SK-N-SH (cell line): ENCODE measurements around the gene HK2. TPM values are rescaled to one million over a fixed set of nuclear protein-coding genes. Genes with fewer than 3 reads are reported as not detected.

Experiments used
- CTCF ChIA-PET: fragments of 300-600, 350-600 bp; formaldehyde crosslinking; extraction: SDS; loops from one replicate; lab custom pipeline; 2021; lab: Yijun Ruan, JAX
- POLR2A ChIA-PET: fragments of 350-600 bp; sonication (Branson Sonifier 250); formaldehyde crosslinking; extraction: SDS; loops from one replicate; lab custom pipeline; 2020; ENCODE audit warnings: antibody characterized with exemption, inconsistent platforms; lab: Yijun Ruan, JAX
- DNase-seq: peaks from one replicate; pipeline ENCODE4 v3.0.0; 2012
- H2AFZ ChIP-seq: fragments of 200-600 bp; sonication (generic); 2 replicates; pipeline ENCODE4 v1.8.1; 2016; ENCODE audit warnings: antibody characterized with exemption, mild to moderate bottlenecking, low read depth
- H3F3A ChIP-seq: fragments of 200-600 bp; sonication (generic); replicated peaks from 2 replicates; pipeline ENCODE3; 2016; ENCODE audit warnings: antibody characterized with exemption, mild to moderate bottlenecking; ENCODE audit not compliant: insufficient read depth
- H3K27ac ChIP-seq, 2 experiments: fragments of 200-500 bp in 1 of 2; fragments of 200-600 bp in 1 of 2; sonication (Bioruptor generic) in 1 of 2; sonication (generic), shearing (Covaris generic) in 1 of 2; 2 replicates each; pipeline versions ENCODE4 v1.5.1 to v1.6.1; 2014 to 2016; ENCODE audit warnings: low read depth in 2 of 2, inconsistent platforms in 1 of 2, low read length in 1 of 2, mild to moderate bottlenecking in 1 of 2, mixed read lengths in 1 of 2
- H3K27me3 ChIP-seq: fragments of 200-600 bp; sonication (generic), shearing (Covaris generic); 2 replicates; pipeline ENCODE4 v1.6.1; 2016; ENCODE audit warnings: mixed run types; ENCODE audit not compliant: insufficient read depth
- H3K36me3 ChIP-seq, 2 experiments: fragments of 200-500 bp in 1 of 2; fragments of 200-600 bp in 1 of 2; sonication (Bioruptor generic) in 1 of 2; sonication (generic) in 1 of 2; replicated peaks in 1 of 2; 2 replicates each; pipeline versions ENCODE3 to v1.5.1; 2014 to 2016; ENCODE audit warnings: low read length in 1 of 2, mild to moderate bottlenecking in 1 of 2; ENCODE audit not compliant: insufficient read depth in 2 of 2, control insufficient read depth in 1 of 2
- H3K4me1 ChIP-seq, 2 experiments: fragments of 200-500 bp in 1 of 2; fragments of 200-600 bp in 1 of 2; sonication (Bioruptor generic) in 1 of 2; sonication (generic), shearing (Covaris generic) in 1 of 2; 2 replicates each; pipeline versions ENCODE4 v1.5.1 to v1.6.1; 2014 to 2016; ENCODE audit warnings: low read depth in 1 of 2, low read length in 1 of 2, mixed run types in 1 of 2; ENCODE audit not compliant: insufficient read depth in 2 of 2, control insufficient read depth in 1 of 2
- H3K4me2 ChIP-seq: fragments of 200-600 bp; sonication (generic), shearing (Covaris generic); 2 replicates; pipeline ENCODE4 v1.6.1; 2017; ENCODE audit warnings: mixed run types
- H3K4me3 ChIP-seq, 2 experiments: fragments of 200-500 bp in 1 of 2; fragments of 200-600 bp in 1 of 2; sonication (Bioruptor generic) in 1 of 2; sonication (generic), shearing (Covaris generic) in 1 of 2; 2 replicates each; pipeline versions ENCODE4 v1.5.1 to v1.8.1; 2014 to 2016; ENCODE audit warnings: low read depth in 2 of 2, inconsistent platforms in 1 of 2, low read length in 1 of 2, mild to moderate bottlenecking in 1 of 2, mixed read lengths in 1 of 2, moderate library complexity in 1 of 2
- H3K79me2 ChIP-seq: fragments of 200-600 bp; sonication (generic); 2 replicates; pipeline ENCODE4 v1.8.1; 2017; ENCODE audit warnings: mild to moderate bottlenecking; ENCODE audit not compliant: insufficient read depth
- H3K9ac ChIP-seq: fragments of 200-600 bp; sonication (generic); 2 replicates; pipeline ENCODE4 v1.6.1; 2017; ENCODE audit warnings: mixed run types
- H3K9me2 ChIP-seq: fragments of 200-600 bp; sonication (generic); 2 replicates; pipeline ENCODE4 v1.6.1; 2017; ENCODE audit warnings: mixed run types
- H3K9me3 ChIP-seq: fragments of 200-600 bp; sonication (generic); 2 replicates; pipeline ENCODE4 v1.6.1; 2017; ENCODE audit warnings: mixed run types, mild to moderate bottlenecking, moderate library complexity
- H4K20me1 ChIP-seq: fragments of 200-600 bp; sonication (generic); 2 replicates; pipeline ENCODE4 v1.6.1; 2017; ENCODE audit warnings: mild to moderate bottlenecking, mixed run types; ENCODE audit not compliant: insufficient read depth
- CTCF ChIP-seq: fragments of 200-600 bp; sonication (generic); IDR thresholded peaks from 2 replicates; pipeline ENCODE4 v1.6.1; 2017; ENCODE audit warnings: antibody characterized with exemption, mild to moderate bottlenecking, moderate library complexity
- EP300 ChIP-seq, 2 experiments: IDR thresholded peaks; 2 replicates each; pipeline versions ENCODE4 v1.4.0 to v1.6.1; 2012; ENCODE audit warnings: borderline replicate concordance in 1 of 2, low read depth in 1 of 2, low read length in 1 of 2
- EZH2phosphoT487 ChIP-seq: fragments of 200-600 bp; sonication (generic); IDR thresholded peaks from 2 replicates; pipeline ENCODE4 v1.6.1; 2017; ENCODE audit warnings: low read depth, mixed run types, mild to moderate bottlenecking, antibody characterized with exemption, moderate library complexity, borderline replicate concordance
- FOXM1 ChIP-seq: IDR thresholded peaks from 2 replicates; pipeline ENCODE4 v1.4.0; 2012; ENCODE audit warnings: low read depth, mild to moderate bottlenecking
- JUND ChIP-seq: IDR thresholded peaks from 2 replicates; pipeline ENCODE4 v1.4.0; 2012
- MAX ChIP-seq: IDR thresholded peaks from 2 replicates; pipeline ENCODE4 v1.4.0; 2012; ENCODE audit warnings: low read depth
- MEF2A ChIP-seq: IDR thresholded peaks from 2 replicates; pipeline ENCODE4 v1.4.0; 2012; ENCODE audit warnings: low read depth, borderline replicate concordance
- MXI1 ChIP-seq: IDR thresholded peaks from 2 replicates; pipeline ENCODE4 v1.6.1; 2012; ENCODE audit warnings: mild to moderate bottlenecking, low read depth, low read length, improper control_type of control experiment
- RCOR1 ChIP-seq: fragments of 150-350 bp; IDR thresholded peaks from 2 replicates; pipeline ENCODE4 v1.6.1; 2017; ENCODE audit warnings: antibody characterized with exemption, low read length
- REST ChIP-seq: IDR thresholded peaks from 2 replicates; pipeline ENCODE4 v1.6.1; 2012; ENCODE audit warnings: mild to moderate bottlenecking, low read depth, low read length, moderate library complexity
- RFX5 ChIP-seq: IDR thresholded peaks from 2 replicates; pipeline ENCODE4 v1.6.1; 2012; ENCODE audit warnings: mild to moderate bottlenecking, improper control_type of control experiment, low read length
- SMC3 ChIP-seq: IDR thresholded peaks from 2 replicates; pipeline ENCODE4 v1.6.1; 2012; ENCODE audit warnings: low read depth, low read length, improper control_type of control experiment
- TAF1 ChIP-seq: IDR thresholded peaks from 2 replicates; pipeline ENCODE4 v1.6.1; 2012; ENCODE audit warnings: low read depth, mild to moderate bottlenecking, low read length, moderate library complexity, borderline replicate concordance
- TCF12 ChIP-seq: IDR thresholded peaks from 2 replicates; pipeline ENCODE4 v1.4.0; 2012
- USF2 ChIP-seq: fragments of 150-350 bp; IDR thresholded peaks from 2 replicates; pipeline ENCODE4 v1.6.1; 2017; ENCODE audit warnings: antibody characterized with exemption, low read length, low read depth, borderline replicate concordance
- YY1 ChIP-seq: IDR thresholded peaks from 2 replicates; pipeline ENCODE4 v1.4.0; 2012; ENCODE audit warnings: low read depth, mild to moderate bottlenecking
- WGBS: methylation state at CpG from one replicate; pipeline ENCODE4 v1.1.6; 2017; ENCODE audit warnings: low lambda C conversion rate; 5-methylcytosine and 5-hydroxymethylcytosine counted together
- polyA plus RNA-seq, 3 experiments: library from polyadenylated mRNA; depleted of rRNA; stranded (reverse); fragments of >200 nt; gene quantifications; 2 replicates each; pipeline ENCODE4 v1.2.3, GENCODE V29; 2012

HK2 gene
- polyA plus RNA-seq, 1 of the 3 experiments (the other 2 are of a cell fraction), result 13.5 TPM

GRCh38 chr2:74924463-74925265 is 90.7 kb downstream of the HK2 start:
- H3K4me1 ChIP-seq, result no peaks in the 10 kb centered on the region; a peak in 1 of 4 replicates
- DNase-seq, result no peak
- H3K4me2 ChIP-seq, result no peak overlapping the region
- H3K36me3 ChIP-seq, result no peaks in the 10 kb centered on the region
- H3K9me2 ChIP-seq, result no peaks in the 10 kb centered on the region
- no peaks in the 10 kb centered on the region for H3F3A ChIP-seq
- TF ChIP-seq USF2 (no peak), MAX (no peak), CTCF (no peak), TAF1 (no peak), YY1 (no peak), EZH2phosphoT487 (no peak)
- H2AFZ ChIP-seq, result no peak overlapping the region
- CTCF ChIA-PET, result interaction anchor here (0.7 to 1.8 kb wide), 2 partner anchors 234 to 275 kb away, joined by 3 to 6 read pairs; partner anchors contain the start of gene TACR1
- POLR2A ChIA-PET, result no interaction called here
- H3K9ac ChIP-seq, result no peak overlapping the region
- no peak overlapping the region for H3K27ac ChIP-seq
- H3K79me2 ChIP-seq, result no peaks in the 10 kb centered on the region
- no peaks in the 10 kb centered on the region for H4K20me1 ChIP-seq
- H3K9me3 ChIP-seq, result no peaks in the 10 kb centered on the region
- 78% methylated on average over 11 of the region's 11 CpGs for WGBS
- no peak overlapping the region for H3K4me3 ChIP-seq
- H3K27me3 ChIP-seq, result no peaks in the 10 kb centered on the region

- CTCF ChIA-PET, result interaction anchor here (1.2 kb wide), 1 partner anchor 234 kb away, joined by 4 read pairs; no protein-coding TSS in a partner anchor
- DNase-seq, result no peak
- WGBS, result 76% methylated on average over 2 of the region's 2 CpGs
- POLR2A ChIA-PET, result interaction anchor here (0.7 kb wide), 1 partner anchor 189 kb away, joined by 3 read pairs; no protein-coding TSS in a partner anchor
- Histone ChIP-seq H3K27me3 (no peaks in the 10 kb centered on the region), H3F3A (no peaks in the 10 kb centered on the region), H2AFZ (no peak overlapping the region), H4K20me1 (no peaks in the 10 kb centered on the region), H3K9me2 (no peaks in the 10 kb centered on the region), H3K4me1 (no peaks in the 10 kb centered on the region), H3K4me2 (no peak overlapping the region), H3K9me3 (no peaks in the 10 kb centered on the region), H3K36me3 (no peaks in the 10 kb centered on the region), H3K79me2 (no peaks in the 10 kb centered on the region), H3K27ac (no peak overlapping the region), H3K4me3 (no peak overlapping the region), H3K9ac (no peak overlapping the region)
- TF ChIP-seq RCOR1, result no peak
- no peak for TF ChIP-seq TAF1
- no peak for TF ChIP-seq MAX
- no peak for TF ChIP-seq USF2
- no peak for TF ChIP-seq EP300 (IDR thresholded peaks at IDR 0.05; ENCODE audit: borderline replicate concordance in 1 of 2, low read depth in 1 of 2, low read length in 1 of 2)
- TF ChIP-seq TCF12, result no peak
- no peak for TF ChIP-seq FOXM1
- TF ChIP-seq JUND, result no peak
- no peak for TF ChIP-seq YY1
- TF ChIP-seq MXI1, result no peak
- no peak for TF ChIP-seq RFX5
- no peak for TF ChIP-seq REST
- no peak for TF ChIP-seq SMC3
- no peak for TF ChIP-seq MEF2A
Observed at GRCh38 chr2:74925361-74925786, 91.4 kb downstream of the HK2 start.
